HG03060 (cell line): ENCODE measurements around the gene AP2A2.

Experiments
- ATAC-seq: cut with Tn5 transposase; IDR thresholded peaks from one replicate; pipeline ENCODE4 v1.9.1; 2021; ENCODE audit warnings: low read depth, moderate number of reproducible peaks; ENCODE audit not compliant: unreplicated experiment

AP2A2 gene

GRCh38 chr11:1037506-1038055 lies 111.9 kb downstream of the AP2A2 start:
- ATAC-seq, result no peak

DNA sequence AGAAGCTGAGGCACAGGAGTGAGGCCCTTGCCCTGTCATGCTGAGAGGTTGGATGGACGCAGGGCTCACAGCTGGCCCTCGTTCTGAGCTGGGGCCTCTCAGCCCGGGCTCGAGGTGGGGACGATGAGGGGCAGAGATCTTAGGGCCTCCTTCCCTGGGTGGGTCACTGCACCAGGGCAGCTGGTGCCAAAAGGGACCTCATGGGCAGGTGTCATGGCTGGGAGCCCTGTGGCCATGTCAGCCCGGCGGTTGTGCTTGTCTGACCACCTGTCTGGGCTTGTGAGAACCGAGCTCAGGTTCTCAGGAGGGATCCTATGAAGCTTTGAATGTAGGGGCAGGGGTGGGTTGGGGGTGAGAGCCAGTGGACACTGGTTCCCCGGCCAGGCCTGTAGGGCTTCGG lies 112.7 kb downstream of the AP2A2 start:
- no peak for ATAC-seq

DNA sequence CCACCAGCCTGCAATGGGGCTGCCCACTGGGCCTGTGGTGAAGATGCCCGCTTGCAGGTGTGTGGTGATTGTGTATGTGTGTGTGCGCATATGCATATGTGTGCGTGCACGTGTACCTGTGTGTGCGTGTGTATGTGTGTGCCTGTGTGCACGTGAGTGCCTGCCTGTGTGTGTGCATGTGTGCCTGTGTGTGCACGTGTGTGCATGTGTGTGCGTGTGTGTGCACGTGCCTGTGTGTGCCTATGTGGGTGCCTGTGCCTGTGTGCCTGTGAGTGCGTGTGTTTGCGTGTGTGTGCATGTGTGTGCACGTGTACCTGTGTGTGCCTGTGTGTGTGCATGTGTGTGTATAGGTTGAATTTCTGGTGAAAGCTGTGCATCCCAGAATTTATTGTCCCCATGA lies 113.3 kb downstream of the AP2A2 start:
- ATAC-seq, result no peak

DNA sequence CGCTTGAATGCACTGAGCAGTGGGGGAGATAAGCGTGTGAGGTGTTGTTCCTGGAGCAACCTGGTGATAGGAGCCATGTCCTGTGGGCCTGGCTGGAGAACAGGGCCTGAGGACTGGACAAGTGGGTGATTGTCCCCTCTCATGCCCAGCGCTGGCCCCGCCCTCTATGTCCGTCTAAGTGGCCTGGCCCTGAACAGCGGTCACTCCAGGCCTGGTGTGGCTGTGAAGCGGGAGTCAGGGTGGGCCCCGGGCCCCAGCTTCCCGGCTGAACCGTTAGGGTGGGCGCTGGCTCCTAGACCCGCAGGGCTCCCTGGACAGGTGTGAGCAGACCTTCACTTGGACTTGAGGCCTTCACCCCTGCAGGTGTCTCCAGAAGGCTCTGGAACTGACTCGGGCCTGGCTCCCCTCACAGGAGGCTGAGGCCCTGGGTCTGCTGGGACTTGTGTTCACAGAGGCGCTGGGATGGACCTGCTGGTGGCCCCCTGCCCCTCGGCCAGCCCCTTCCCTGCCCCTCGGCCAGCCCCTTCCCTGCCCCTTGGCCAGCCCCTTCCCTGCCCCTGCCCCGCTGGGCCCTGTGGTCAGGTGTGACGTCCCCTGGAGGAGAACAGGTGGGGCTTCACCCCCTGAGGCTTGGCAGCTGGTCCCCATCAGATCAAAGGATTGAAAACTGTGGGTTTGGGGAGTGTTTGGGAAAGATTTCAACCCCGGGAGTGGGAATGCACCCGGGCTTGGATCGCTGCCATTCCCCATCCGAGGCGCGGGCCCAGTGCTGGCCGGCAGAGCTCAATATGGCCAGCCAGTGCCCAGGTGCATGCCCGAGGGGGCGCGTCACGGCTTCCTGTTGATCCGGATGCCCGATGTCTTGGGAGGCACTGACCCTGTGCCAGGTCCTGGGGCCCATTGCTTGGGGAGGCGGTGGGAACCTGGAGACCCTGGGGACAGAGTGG lies 114.1 kb downstream of the AP2A2 start:
- no peak for ATAC-seq

DNA sequence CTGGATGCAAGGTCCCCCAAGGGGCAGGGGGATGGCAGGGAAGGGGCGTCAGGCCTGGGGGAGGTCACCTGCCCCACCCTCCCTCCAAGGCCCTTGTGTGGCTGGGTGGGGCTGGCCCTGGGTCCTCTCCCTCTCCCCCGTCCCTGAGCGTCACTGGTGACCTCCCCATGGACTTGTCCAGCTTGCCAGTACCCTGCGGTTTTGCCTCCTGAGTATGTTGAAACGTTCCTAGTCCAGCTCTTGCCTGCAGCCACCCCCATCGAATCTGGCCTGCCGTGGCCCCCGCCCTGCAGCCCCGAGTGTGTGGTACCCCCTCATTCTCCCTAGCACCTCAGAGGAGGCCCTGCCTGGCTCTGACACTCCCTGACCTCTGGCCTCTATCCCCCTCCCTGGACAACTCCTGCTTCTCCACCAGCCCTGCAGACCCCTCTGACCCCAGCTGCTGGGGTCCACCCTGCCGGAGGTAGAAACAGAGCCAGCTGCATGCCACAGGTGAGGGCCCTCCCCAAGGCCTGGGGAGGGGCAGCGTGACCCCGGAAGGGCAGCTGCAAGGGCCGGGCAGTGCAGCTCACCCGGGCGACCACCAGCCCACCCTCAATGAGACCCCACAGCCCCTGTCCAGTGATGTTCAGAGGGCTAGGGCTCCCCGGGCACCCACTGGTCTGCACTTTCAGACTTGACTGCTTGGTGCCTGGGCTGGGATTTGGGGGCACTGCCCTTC lies 114.9 kb downstream of the AP2A2 start:
- ATAC-seq, result no peak

- ATAC-seq, result no peak
Measured at GRCh38 chr11:1041149-1041467, 115.4 kb downstream of the AP2A2 start.

DNA sequence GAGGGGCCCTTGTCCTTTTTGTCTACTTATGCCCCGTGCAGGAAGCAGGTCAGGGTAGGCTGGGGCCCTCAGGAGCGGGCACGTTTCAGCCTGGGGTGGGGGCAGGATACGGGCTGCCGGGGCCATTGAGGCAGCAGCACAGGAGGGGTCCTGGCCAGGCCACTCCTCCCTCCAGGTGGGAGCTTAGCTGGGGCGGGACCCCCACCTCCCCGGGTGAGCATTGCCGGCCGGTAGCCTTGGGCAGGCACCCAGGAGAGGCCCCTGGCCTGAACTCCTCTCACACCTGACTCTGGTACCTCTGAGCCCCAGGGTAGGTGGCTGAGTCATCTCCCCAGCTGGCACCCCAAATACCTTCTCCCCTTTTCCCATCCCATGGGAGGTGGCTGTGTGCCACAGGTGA lies 115.8 kb downstream of the AP2A2 start:
- no peak for ATAC-seq

- ATAC-seq, result no peak
Measured at GRCh38 chr11:1041936-1042608, 116.4 kb downstream of the AP2A2 start.

DNA sequence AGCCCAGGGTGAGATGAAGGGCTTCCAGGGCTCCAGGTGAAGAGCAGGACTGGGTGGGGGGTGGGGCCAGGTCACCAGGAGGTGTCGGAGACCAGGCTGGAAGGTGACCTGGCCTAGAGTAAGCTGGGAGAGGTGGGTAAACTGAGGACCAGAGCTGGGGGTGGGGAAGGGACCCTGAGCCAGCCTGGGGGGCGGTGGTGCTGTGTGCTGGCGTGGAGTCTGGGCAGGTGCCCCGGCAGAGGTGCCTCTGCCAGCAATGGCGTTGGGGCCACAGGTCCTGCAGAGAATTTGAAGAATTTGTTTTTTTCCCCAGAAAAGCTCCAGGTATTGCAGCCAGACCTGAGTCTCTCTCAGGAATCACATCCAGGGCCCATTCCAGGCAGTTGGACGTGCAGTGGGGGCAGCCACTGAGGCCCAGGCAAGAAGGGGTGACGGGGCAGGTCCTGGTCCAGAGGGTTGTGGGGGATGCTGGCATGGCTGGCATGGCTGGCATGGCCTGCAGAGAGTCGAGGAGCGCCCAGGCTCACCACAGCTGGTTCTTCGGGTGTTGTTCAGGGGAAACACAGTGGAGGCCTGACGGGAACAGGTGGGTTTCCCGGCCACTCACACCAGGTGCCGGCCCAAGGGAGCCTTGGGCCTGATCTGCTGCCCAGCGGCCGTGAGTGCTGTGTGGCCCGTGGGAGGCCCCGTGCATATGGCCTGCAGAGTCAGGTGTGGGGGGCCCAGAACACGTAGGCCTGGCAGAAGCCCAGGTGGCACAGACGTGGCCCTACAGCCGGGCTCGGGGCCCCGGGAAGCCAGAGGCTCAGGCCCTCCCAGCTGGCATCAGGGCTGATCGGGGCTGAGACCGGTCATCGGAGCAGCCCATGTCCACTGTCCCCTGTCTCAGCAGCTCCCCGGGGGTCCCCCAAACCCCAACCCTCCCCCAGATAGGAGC lies 117.2 kb downstream of the AP2A2 start:
- ATAC-seq, result no peak

GRCh38 chr11:1043563-1044096 lies 118.0 kb downstream of the AP2A2 start:
- ATAC-seq, result no peak

DNA sequence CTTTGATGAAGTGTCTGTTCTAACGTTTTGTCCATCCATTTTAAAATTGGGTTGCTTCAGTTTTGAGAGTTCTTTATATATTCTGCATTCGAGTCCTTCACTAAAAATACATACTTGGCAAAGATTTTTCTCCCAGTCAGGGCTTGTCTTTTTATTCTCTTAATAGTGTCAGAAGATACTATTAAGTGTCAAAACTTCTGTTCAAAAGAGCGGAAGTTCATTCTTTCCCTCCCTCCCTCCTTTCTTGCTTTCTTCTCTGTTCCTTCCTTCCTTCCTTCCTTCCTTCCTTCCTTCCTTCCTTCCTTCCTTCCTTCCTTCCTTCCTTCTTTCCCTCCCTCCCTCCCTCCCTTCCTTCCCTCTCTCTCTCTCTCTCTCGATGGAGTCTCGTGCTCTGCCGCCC lies 118.5 kb downstream of the AP2A2 start:
- ATAC-seq, result no peak

DNA sequence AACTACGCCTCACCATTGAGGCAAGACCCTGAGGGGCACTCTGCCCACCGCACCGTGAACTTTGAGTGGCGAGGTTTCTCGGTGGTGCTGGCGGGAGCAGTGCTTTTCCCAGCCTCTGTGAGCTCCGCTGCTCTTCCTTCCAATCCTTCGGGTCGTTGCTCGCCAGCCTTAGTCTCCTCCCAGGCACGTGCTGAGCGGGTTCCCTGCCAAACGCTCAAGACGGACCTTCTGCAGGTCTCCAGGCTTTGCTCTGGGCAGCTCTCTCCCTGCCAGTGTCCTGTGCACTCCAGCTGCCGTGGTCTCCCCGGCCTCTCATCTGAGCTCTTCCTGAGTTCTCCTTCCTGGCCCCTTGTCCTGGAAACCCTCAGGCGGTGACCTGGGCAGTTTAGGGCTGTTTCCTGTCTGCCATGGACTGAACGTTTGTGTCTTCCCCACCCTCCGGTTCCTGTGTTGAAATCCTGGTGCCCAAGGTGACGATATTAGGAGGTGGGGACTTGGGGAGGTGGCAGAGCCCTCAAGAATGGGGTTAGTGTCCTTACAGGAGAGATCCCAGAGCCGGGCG lies 122.0 kb downstream of the AP2A2 start:
- ATAC-seq, result no peak

DNA sequence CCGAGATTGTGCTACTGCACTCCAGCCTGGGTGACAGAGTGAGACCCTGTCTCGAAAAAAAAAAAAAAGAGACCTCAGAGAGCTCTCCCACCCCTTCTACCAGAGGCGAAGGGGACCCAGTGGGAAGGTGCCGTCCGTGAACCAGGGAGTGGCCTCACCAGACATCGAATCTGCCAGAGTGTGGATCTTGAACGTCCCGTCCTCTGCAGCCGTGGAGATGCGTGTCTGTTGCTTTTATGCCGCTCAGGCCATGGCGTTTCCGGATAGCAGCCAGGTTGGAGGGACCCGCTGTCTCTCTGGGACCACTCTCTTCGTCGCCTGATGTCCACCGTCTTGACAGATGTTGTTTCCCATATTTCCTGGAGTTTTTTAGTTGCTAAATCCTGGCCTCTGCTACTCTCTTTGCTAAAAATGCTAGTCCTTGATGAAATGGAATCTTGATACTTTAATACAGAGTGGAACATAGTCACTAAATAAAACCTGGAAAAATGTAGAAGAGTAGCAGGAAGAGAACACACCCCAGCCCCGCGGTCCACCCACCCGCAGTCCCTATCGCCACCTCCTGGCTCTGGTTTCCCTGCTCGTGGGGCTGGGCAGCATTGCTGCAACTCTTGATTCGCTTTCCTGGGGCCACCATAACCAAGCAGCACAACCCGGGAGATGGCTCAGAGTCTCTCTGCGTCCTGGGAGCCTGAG lies 122.9 kb downstream of the AP2A2 start:
- ATAC-seq, result no peak

GRCh38 chr11:1049071-1049405 lies 123.4 kb downstream of the AP2A2 start:
- no peak for ATAC-seq

- no peak for ATAC-seq
Measured at GRCh38 chr11:1049431-1049891, 123.8 kb downstream of the AP2A2 start.

DNA sequence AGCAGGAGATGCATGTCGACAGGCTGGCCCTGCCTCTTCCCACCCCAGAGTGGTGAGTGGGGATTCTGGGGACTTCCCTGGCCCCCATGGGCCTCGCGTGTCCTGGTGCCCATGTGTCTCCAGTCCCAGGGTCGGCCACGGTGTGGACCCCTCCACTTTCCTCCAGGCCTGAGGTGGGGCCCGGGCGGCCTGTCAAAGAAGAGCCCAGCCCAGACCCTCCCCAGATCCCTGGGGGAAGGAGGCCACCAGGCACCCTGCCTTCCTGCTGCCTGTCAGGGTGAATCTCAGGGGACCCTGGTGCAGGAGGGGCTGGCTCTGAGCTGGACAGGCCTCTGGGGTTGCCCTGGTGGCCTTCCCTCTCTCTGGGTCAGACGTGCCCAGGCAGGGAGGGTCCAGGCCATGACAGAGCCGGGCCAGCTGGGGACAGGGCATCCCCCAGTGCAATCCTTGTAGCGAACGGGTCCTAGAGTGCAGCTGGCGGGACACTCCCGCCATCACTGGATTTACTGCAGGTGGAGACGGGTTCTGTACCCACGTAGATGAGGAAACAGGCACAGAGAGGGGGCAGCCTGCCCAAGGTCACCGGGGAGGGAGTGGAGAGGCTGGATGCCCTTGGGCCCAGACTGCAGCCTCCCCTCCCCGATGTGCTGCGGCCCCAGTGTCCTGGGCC lies 124.4 kb downstream of the AP2A2 start:
- no peak for ATAC-seq

DNA sequence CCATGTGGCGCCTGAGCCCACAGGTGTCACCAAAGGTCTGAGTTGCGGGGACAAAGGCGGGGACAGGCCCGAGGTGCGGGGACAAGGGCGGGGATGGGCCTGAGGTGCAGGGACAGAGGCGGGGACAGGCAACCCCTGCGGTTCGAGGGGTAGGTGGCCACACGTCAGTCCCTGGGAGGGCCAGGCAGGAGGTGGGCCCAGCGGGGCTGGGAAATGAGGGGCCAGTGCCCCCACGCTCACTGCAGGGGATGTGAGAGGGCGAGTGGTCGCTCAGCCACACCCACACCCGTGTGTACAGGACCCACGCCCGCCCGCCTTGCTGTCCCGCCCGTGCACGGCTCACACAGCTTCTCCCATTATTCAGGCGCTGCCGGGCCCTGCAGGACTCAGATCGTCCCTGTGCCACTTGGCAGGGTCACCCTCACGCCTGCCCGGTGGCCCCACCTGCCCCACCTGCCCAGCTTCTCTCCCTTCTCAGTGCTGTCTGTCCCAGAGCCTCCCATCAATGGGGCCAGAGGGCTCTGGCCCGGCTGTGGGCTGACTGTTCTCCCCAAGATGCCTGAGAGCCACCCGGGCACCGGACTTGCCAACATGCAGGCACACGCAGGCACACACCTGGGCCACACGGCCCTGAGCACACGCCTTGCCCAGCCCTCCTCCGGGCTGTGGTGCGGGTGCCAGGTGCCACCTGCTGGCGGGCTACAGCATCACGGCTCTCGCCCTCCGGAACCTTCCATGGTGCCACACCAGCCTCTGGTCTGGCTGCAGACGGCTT lies 125.1 kb downstream of the AP2A2 start:
- no peak for ATAC-seq
